OCI-LY1 (cell line): ENCODE measurements around the gene USP17L18.
"Not testable (repeated sequence)": the region's sequence is repeated elsewhere in the genome, so short reads cannot be mapped to it uniquely, and the experiment has no call there.

Experiments
- H2AFZ ChIP-seq: fragments of 200-600 bp; sonication (generic), shearing (Covaris generic); 2 replicates; pipeline ENCODE4 v1.6.0; 2014; ENCODE audit warnings: antibody characterized with exemption, mild to moderate bottlenecking, low read length
- H3F3A ChIP-seq: fragments of 200-600 bp; sonication (generic), shearing (Covaris generic); 2 replicates; pipeline ENCODE4 v1.6.0; 2014; ENCODE audit warnings: mild to moderate bottlenecking, antibody characterized with exemption, low read length, moderate library complexity; ENCODE audit not compliant: insufficient read depth
- H3K27ac ChIP-seq: fragments of 200-600 bp; sonication (generic); 2 replicates; pipeline ENCODE4 v1.5.1; 2014; ENCODE audit warnings: low read length, mixed run types, mild to moderate bottlenecking, low read depth; ENCODE audit not compliant: poor library complexity, severe bottlenecking
- H3K27me3 ChIP-seq: fragments of 200-600 bp; sonication (generic); 2 replicates; pipeline ENCODE4 v1.6.0; 2014; ENCODE audit warnings: antibody characterized with exemption, mild to moderate bottlenecking, low read length, moderate library complexity; ENCODE audit not compliant: insufficient read depth
- H3K36me3 ChIP-seq: fragments of 200-600 bp; sonication (generic); 2 replicates; pipeline ENCODE4 v1.6.1; 2014; ENCODE audit warnings: mild to moderate bottlenecking, antibody characterized with exemption, low read length, moderate library complexity, mixed read lengths; ENCODE audit not compliant: insufficient read depth
- H3K4me1 ChIP-seq: fragments of 200-600 bp; sonication (generic); 2 replicates; pipeline ENCODE4 v1.5.1; 2014; ENCODE audit warnings: mild to moderate bottlenecking, low read length, moderate library complexity; ENCODE audit not compliant: insufficient read depth, severe bottlenecking
- H3K4me2 ChIP-seq: fragments of 200-600 bp; sonication (generic), shearing (Covaris generic); 2 replicates; pipeline ENCODE4 v1.6.1; 2014; ENCODE audit warnings: low read length
- H3K4me3 ChIP-seq: fragments of 200-600 bp; sonication (generic); 2 replicates; pipeline ENCODE4 v1.5.1; 2014; ENCODE audit warnings: low read length, low read depth, mild to moderate bottlenecking, mixed read lengths; ENCODE audit not compliant: poor library complexity, severe bottlenecking
- H3K79me2 ChIP-seq: fragments of 200-600 bp; shearing (Covaris generic); 2 replicates; pipeline ENCODE4 v1.6.1; 2016; ENCODE audit warnings: mixed run types, low read length, mixed read lengths; ENCODE audit not compliant: insufficient read depth
- H3K9ac ChIP-seq: fragments of 200-600 bp; sonication (generic), shearing (Covaris generic); 2 replicates; pipeline ENCODE4 v1.6.1; 2014; ENCODE audit warnings: mild to moderate bottlenecking, low read length, mixed read lengths
- H3K9me2 ChIP-seq: fragments of 200-600 bp; sonication (generic), shearing (Covaris generic); 2 replicates; pipeline ENCODE4 v1.6.1; 2014; ENCODE audit warnings: low read depth, mild to moderate bottlenecking, low read length, mixed read lengths
- H3K9me3 ChIP-seq: fragments of 200-600 bp; shearing (Covaris generic); 2 replicates; pipeline ENCODE4 v1.6.1; 2014; ENCODE audit warnings: low read length, mixed read lengths
- H4K20me1 ChIP-seq: fragments of 200-600 bp; sonication (generic), shearing (Covaris generic); 2 replicates; pipeline ENCODE4 v1.6.0; 2016; ENCODE audit warnings: mild to moderate bottlenecking, low read length; ENCODE audit not compliant: insufficient read depth

The USP17L18 gene, protein sequence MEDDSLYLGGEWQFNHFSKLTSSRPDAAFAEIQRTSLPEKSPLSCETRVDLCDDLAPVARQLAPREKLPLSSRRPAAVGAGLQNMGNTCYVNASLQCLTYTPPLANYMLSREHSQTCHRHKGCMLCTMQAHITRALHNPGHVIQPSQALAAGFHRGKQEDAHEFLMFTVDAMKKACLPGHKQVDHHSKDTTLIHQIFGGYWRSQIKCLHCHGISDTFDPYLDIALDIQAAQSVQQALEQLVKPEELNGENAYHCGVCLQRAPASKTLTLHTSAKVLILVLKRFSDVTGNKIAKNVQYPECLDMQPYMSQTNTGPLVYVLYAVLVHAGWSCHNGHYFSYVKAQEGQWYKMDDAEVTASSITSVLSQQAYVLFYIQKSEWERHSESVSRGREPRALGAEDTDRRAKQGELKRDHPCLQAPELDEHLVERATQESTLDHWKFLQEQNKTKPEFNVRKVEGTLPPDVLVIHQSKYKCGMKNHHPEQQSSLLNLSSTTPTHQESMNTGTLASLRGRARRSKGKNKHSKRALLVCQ

DNA sequence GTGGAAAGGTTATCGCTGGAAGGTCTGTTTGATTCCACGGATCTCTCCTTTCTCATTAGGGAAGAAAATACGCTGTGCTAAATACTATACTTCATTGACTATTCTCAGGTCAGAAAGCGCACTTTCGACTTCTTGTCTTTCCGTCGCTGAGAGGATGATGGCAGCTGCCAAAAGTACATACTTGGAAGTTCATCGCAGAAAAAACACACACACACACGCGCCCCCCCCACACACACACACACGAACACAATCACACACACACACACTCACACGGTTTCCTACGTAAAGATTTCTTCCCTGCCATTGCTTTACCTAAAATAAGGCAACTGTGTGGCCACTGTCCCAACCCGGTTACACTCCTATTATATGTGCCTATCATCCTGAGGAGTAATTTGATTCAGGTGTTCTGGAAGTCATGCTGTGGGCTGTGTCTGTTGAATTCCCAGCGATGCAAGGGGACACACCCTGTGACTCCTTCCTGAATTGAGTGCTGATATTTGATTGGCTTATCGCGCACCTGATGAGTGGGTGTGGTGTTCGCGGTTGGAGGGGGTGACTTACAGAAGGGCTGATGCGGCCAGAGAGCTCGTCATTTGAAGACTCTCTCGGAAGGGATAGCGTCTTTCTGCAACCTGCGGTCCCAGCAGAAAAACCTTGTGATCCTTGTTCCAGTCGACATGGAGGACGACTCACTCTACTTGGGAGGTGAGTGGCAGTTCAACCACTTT lies at the start of gene USP17L18:
Gene USP17L18 (plus strand): TSS at position 678 of the 728 bp plus-strand sequence. CDS start 0 bp downstream, at position 678.
- not testable (repeated sequence) for H3F3A ChIP-seq, H3K79me2 ChIP-seq, H3K4me2 ChIP-seq, H3K27ac ChIP-seq, H3K4me1 ChIP-seq, H3K9ac ChIP-seq, H3K9me2 ChIP-seq, H3K36me3 ChIP-seq, H3K27me3 ChIP-seq, H3K9me3 ChIP-seq, H2AFZ ChIP-seq, H3K4me3 ChIP-seq, H4K20me1 ChIP-seq

DNA sequence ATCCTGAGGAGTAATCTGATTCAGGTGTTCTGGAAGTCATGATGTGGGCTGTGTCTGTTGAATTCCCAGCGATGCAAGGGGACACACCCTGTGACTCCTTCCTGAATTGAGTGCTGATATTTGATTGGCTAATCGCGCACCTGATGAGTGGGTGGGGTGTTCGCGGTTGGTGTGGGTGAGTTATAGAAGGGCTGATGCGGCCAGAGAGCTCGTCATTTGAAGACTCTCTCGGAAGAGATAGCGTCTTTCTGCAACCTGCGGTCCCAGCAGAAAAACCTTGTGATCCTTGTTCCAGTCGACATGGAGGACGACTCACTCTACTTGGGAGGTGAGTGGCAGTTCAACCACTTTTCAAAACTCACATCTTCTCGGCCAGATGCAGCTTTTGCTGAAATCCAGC lies 38.1 kb upstream of the USP17L18 start, which contains the start of gene USP17L10:
Gene USP17L10 (plus strand): TSS at position 301 of the 400 bp plus-strand sequence. CDS start 0 bp downstream, at position 301.
- H3K4me1 ChIP-seq, H3K4me2 ChIP-seq, H3F3A ChIP-seq, H4K20me1 ChIP-seq, H3K9ac ChIP-seq, H3K4me3 ChIP-seq, H3K27me3 ChIP-seq, H3K79me2 ChIP-seq, H3K9me3 ChIP-seq, H3K27ac ChIP-seq, H2AFZ ChIP-seq, H3K36me3 ChIP-seq, H3K9me2 ChIP-seq: not testable (repeated sequence)

DNA sequence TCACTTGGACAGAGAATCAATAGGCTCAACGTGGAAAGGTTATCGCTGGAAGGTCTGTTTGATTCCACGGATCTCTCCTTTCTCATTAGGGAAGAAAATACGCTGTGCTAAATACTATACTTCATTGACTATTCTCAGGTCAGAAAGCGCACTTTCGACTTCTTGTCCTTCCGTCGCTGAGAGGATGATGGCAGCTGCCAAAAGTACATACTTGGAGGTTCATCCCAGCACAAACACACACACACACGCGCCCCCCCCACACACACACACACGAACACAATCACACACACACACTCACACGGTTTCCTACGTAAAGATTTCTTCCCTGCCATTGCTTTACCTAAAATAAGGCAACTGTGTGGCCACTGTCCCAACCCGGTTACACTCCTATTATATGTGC lies 33.7 kb upstream of the USP17L18 start:
- H3K27ac ChIP-seq: not testable (repeated sequence)

DNA sequence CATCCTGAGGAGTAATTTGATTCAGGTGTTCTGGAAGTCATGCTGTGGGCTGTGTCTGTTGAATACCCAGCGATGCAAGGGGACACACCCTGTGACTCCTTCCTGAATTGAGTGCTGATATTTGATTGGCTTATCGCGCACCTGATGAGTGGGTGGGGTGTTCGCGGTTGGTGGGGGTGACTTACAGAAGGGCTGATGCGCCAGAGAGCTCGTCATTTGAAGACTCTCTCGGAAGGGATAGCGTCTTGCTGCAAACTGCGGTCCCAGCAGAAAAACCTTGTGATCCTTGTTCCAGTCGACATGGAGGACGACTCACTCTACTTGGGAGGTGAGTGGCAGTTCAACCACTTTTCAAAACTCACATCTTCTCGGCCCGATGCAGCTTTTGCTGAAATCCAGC lies 33.3 kb upstream of the USP17L18 start, which contains the start of gene USP17L11:
Gene USP17L11 (plus strand): TSS at position 301 of the 400 bp plus-strand sequence. CDS start 0 bp downstream, at position 301.
- H3F3A ChIP-seq, H2AFZ ChIP-seq, H3K27ac ChIP-seq, H3K9me2 ChIP-seq, H3K36me3 ChIP-seq, H3K4me3 ChIP-seq, H3K4me1 ChIP-seq, H3K27me3 ChIP-seq, H4K20me1 ChIP-seq, H3K4me2 ChIP-seq, H3K9ac ChIP-seq, H3K9me3 ChIP-seq, H3K79me2 ChIP-seq: not testable (repeated sequence)

More for the DNA sequence above, 33.7 kb upstream of the USP17L18 start:
- H3K4me3 ChIP-seq, H3K9me3 ChIP-seq, H4K20me1 ChIP-seq, H3K9me2 ChIP-seq, H3K79me2 ChIP-seq, H2AFZ ChIP-seq, H3K4me2 ChIP-seq, H3K9ac ChIP-seq, H3K36me3 ChIP-seq, H3K4me1 ChIP-seq, H3K27me3 ChIP-seq, H3F3A ChIP-seq: not testable (repeated sequence)

DNA sequence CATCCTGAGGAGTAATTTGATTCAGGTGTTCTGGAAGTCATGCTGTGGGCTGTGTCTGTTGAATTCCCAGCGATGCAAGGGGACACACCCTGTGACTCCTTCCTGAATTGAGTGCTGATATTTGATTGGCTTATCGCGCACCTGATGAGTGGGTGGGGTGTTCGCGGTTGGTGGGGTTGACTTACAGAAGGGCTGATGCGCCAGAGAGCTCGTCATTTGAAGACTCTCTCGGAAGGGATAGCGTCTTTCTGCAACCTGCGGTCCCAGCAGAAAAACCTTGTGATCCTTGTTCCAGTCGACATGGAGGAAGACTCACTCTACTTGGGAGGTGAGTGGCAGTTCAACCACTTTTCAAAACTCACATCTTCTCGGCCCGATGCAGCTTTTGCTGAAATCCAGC lies 28.6 kb upstream of the USP17L18 start, which contains the start of gene USP17L12:
Gene USP17L12 (plus strand): TSS at position 301 of the 400 bp plus-strand sequence. CDS start 0 bp downstream, at position 301.
- H3K4me1 ChIP-seq, H4K20me1 ChIP-seq, H2AFZ ChIP-seq, H3K36me3 ChIP-seq, H3K27ac ChIP-seq, H3K4me3 ChIP-seq, H3K9me2 ChIP-seq, H3K27me3 ChIP-seq, H3K9ac ChIP-seq, H3F3A ChIP-seq, H3K4me2 ChIP-seq, H3K9me3 ChIP-seq, H3K79me2 ChIP-seq: not testable (repeated sequence)

DNA sequence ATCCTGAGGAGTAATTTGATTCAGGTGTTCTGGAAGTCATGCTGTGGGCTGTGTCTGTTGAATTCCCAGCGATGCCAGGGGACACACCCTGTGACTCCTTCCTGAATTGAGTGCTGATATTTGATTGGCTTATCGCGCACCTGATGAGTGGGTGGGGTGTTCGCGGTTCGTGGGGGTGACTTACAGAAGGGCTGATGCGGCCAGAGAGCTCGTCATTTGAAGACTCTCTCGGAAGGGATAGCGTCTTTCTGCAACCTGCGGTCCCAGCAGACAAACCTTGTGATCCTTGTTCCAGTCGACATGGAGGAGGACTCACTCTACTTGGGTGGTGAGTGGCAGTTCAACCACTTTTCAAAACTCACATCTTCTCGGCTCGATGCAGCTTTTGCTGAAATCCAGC lies 23.8 kb upstream of the USP17L18 start, which contains the start of gene USP17L13:
Gene USP17L13 (plus strand): TSS at position 301 of the 400 bp plus-strand sequence. CDS start 0 bp downstream, at position 301.
- H3K9me3 ChIP-seq: not testable (repeated sequence)

DNA sequence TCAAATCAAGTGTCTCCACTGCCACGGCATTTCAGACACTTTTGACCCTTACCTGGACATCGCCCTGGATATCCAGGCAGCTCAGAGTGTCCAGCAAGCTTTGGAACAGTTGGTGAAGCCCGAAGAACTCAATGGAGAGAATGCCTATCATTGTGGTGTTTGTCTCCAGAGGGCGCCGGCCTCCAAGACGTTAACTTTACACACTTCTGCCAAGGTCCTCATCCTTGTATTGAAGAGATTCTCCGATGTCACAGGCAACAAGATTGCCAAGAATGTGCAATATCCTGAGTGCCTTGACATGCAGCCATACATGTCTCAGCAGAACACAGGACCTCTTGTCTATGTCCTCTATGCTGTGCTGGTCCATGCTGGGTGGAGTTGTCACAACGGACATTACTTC lies 18.2 kb upstream of the USP17L18 start:
- not testable (repeated sequence) for H3K27ac ChIP-seq, H3K9me3 ChIP-seq, H3K9ac ChIP-seq

More for the DNA sequence above, 23.8 kb upstream of the USP17L18 start, which contains the start of gene USP17L13:
- H3K9ac ChIP-seq, H3K9me2 ChIP-seq, H2AFZ ChIP-seq, H3K4me1 ChIP-seq, H3K79me2 ChIP-seq, H3K27me3 ChIP-seq, H3K27ac ChIP-seq, H4K20me1 ChIP-seq, H3K4me3 ChIP-seq, H3F3A ChIP-seq, H3K36me3 ChIP-seq, H3K4me2 ChIP-seq: not testable (repeated sequence)

More for the DNA sequence above, 18.2 kb upstream of the USP17L18 start:
- H2AFZ ChIP-seq, H3K4me1 ChIP-seq, H3K79me2 ChIP-seq, H3K36me3 ChIP-seq, H3K27me3 ChIP-seq, H3K4me3 ChIP-seq, H3K9me2 ChIP-seq, H3K4me2 ChIP-seq, H4K20me1 ChIP-seq, H3F3A ChIP-seq: not testable (repeated sequence)
